WI38 (cell line): ENCODE measurements around the gene WNT6.

Experiments used
- H3K4me3 ChIP-seq: 2 replicates; pipeline ENCODE4 v1.5.1; 2011; ENCODE audit warnings: low read depth, mild to moderate bottlenecking, control low read depth, low read length
- TF ChIP-seq, protein P1 (sequence below): IDR thresholded peaks from 2 replicates; pipeline ENCODE4 v1.5.1; 2012; ENCODE audit warnings: low read depth, mild to moderate bottlenecking, control low read depth, low read length

Gene WNT6

DNA sequence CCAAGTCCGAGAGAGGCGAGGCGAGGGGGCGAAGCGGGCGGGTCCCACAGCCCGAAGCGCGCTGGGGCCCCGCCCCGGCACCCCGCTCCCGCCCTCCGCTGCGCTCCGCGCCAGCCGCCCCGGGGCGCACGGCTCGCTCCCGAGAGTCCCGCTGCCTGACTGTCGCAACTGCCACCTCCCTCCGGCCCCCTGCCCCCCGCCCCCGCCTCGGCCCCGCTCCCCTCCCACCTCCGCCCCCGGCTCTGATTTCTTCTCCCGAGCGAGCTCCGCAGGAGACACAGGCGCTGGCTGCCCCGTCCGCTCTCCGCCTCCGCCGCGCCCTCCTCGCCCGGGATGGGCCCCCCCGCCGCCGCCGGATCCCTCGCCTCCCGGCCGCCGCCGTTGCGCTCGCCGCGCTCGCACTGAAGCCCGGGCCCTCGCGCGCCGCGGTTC is at the start of gene WNT6:
WNT6 (plus strand) TSS at position 250 of the 432 bp plus-strand sequence. CDS start 233 bp downstream, outside the sequence.
- TF ChIP-seq, protein P1, sequence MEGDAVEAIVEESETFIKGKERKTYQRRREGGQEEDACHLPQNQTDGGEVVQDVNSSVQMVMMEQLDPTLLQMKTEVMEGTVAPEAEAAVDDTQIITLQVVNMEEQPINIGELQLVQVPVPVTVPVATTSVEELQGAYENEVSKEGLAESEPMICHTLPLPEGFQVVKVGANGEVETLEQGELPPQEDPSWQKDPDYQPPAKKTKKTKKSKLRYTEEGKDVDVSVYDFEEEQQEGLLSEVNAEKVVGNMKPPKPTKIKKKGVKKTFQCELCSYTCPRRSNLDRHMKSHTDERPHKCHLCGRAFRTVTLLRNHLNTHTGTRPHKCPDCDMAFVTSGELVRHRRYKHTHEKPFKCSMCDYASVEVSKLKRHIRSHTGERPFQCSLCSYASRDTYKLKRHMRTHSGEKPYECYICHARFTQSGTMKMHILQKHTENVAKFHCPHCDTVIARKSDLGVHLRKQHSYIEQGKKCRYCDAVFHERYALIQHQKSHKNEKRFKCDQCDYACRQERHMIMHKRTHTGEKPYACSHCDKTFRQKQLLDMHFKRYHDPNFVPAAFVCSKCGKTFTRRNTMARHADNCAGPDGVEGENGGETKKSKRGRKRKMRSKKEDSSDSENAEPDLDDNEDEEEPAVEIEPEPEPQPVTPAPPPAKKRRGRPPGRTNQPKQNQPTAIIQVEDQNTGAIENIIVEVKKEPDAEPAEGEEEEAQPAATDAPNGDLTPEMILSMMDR = no peak
- H3K4me3 ChIP-seq = no peak within 1 kb of the TSS

DNA sequence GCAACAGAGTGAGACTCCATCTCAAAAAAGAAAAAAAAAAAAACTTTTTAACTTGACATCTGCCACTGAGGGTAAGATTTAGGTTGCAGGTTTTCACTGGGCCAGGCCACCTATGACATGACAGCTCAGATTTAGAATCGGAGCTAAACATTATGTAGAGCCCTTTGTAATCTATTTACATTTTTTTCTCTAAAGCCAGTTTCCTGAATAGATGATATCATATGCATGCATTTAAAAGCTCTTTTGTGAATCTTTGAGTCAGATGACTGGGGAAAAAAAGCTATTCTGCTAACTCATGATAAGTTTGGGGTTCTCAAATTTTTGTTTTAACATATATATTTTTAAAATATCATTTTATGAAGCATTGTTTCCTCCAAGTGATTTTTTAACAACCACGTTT is 49.3 kb upstream of the WNT6 start:
- no peak overlapping the region for H3K4me3 ChIP-seq
- TF ChIP-seq, protein P1 = no peak

GRCh38 chr2:218811382-218811781 is 48.2 kb upstream of the WNT6 start:
- no peak overlapping the region for H3K4me3 ChIP-seq
- TF ChIP-seq, protein P1 = no peak

- TF ChIP-seq, protein P1 = no peak
- no peak overlapping the region for H3K4me3 ChIP-seq
Measured at GRCh38 chr2:218812096-218812815, 47.3 kb upstream of the WNT6 start.

DNA sequence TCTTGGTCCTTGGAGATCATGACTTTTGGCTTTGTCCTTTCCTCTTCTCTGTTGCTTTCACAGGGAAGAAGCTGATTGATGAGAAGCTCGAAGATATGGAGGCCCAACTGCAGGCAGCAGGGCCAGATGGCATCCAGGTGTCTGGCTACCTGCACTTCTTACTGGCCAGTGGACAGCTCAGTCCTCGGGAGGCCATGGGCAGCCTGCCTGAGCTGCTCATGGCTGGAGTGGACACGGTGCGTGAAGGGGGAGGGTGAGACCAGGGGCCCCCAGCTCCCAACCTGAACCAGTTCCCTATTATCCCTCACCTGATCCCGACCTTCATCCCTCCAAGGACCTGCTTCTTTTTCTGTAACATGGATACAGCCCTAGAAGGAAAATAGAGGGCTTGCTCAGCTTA is 46.7 kb upstream of the WNT6 start:
- TF ChIP-seq, protein P1 = no peak
- H3K4me3 ChIP-seq = no peak overlapping the region

DNA sequence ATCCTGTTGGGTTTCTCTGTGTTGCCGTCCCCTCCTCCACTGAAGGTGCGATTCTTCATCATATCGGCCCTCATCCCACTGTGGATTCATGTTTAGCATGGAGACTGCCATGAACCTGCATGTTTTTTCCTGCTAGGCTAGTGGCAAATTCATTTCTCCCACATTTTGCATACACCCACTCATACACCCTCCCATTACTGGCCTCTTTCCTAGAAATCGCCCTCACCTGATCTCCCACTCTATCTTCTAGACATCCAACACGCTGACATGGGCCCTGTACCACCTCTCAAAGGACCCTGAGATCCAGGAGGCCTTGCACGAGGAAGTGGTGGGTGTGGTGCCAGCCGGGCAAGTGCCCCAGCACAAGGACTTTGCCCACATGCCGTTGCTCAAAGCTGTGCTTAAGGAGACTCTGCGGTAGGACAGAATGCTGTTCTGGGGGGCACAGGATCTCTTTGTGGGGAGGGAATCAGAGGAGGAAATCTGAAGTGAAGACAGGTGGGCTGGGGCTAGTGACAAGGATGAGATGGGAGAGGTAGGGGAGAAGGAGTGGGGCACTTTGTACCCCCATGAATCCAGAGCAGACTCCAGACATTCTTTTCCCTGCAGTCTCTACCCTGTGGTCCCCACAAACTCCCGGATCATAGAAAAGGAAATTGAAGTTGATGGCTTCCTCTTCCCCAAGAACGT is 45.7 kb upstream of the WNT6 start:
- TF ChIP-seq, protein P1 = no peak
- H3K4me3 ChIP-seq = no peak overlapping the region
